NAMALWA (cell line): ENCODE measurements around the gene MUL1.

Experiments used
- DNase-seq: peaks from one replicate; pipeline ENCODE4 v3.0.0-alpha.2; 2015; ENCODE audit warnings: low spot score

The MUL1 gene

DNA sequence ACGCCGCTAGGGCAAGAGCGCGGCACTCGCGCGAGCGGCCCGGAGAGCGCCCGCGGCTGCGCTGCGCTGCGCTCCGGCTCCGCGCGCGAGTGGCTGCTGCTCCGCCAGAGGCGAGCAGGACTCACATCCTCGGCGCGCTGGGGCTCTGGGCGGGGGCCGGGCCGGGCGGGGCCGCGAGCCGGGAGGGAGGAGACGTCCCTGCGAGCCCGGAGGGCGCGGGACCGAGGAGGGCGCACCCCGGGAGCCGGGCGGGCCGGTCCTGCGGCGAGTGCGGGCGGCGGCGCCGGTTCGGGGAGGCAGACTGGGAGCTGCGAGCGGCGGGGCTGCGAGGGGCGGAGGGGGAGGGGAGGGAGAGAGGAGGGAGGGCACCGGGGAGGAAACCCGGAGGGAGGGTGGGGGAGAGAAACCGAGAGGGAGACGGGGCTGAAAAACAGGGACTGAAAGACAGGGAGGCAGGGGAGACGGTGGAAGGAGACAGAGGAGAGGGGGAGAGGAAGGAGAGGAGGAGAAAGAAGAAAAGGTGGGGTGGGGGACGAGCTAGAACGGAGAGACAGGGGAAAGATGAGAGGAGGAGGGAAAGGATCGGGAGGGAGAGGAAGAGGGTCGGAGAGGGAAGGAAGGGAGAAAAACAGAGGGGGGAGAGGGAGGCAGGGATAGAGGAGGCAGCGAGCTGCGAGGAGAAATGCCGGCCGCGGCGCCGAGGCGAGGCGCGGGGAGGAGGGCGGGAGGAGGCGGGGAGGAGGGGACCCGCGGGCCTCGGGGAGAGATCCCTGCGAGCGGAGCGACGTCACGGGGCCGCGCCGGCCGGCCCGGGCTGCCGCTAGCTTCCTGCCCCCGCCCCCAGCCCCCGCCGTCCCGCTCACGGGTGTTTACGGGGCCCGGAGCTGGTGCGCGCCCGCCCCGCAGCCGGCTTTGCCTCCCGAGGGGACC lies 22.2 kb downstream of the MUL1 start, which contains the start of gene CAMK2N1:
TSS of gene CAMK2N1 (minus strand) at position 684 of the 930 bp plus-strand sequence. CDS start 831 bp downstream, outside the sequence.
- DNase-seq = no peak

DNA sequence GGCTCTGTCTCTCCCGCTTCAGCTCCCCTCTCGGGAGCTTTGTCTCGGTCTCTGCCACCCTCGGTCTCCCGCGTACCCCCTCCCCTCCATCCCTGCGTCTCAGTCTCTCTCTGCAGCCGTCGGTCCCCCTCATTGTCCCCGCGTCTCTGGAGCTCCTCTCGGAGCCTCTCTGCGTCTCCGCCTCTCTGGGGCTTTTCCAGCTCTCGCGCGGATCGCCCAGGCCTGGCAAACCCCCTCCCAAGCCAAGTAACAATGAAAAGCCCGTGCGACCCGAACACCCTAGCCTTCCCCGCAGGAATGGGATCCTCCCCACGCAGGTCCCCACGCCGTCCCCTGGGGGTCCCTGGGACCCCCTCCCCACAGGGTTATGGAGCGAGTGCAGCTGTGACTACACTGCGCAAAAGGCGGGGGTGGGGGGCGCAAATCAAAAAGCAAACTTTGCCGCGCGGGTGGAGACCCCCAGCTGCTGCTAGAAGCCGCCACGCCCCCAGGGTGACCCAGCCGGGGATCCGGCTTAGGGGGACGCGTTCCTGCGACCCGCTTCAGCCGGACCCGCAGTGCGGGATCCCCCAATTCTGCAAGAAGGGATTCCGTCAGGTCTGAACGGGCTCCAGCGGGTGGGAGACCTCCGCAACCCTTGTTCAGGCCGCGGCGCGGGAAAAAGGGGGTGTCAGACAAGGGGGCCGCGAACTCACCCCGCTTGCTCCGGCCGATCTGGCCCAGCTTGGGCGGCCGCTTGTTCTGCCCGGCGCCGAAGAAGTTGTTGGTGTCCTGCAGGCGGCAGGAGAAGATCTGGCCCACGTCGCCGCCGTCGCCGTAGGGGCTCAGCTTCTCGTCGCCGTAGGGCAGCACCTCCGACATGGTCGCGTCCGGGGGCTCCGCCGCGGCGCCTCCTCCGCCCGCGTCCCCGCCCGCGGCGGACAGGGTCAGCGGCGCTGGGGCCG lies 23.2 kb downstream of the MUL1 start:
- no peak for DNase-seq

DNA sequence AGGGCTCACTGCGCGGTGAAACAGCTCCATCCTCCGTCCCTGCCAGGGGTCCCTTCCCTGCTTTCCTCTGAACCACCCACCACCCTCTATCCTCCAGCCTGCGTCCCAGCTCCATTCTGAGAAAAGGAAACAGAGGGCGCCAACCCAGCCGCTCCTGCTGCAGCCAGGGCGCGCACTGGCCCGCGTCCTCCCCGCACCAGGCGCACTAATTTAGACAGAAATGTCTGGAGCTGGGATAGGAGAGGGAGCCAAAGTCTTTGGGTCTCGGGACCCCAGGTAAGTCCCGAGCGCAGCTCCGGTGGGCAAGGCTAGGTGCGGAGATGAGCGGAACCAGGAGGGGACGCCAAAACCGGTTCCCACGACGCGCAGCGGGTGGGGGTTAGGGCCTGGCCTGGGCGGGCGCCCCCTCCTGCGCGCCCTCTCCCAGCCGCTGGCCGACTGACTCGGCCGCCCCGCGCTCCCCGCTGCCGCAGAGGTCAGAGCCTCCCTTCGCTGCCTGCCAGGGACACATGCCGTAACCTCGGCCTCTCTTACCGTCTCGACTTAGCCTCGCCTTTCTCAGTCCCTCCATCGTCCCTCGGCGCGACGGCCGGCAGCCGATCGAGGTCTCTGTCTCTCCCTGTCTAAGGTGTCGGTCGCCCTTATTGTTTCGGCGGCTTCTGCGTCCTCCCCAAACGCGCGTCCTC lies 24.0 kb downstream of the MUL1 start:
- DNase-seq = no peak

DNA sequence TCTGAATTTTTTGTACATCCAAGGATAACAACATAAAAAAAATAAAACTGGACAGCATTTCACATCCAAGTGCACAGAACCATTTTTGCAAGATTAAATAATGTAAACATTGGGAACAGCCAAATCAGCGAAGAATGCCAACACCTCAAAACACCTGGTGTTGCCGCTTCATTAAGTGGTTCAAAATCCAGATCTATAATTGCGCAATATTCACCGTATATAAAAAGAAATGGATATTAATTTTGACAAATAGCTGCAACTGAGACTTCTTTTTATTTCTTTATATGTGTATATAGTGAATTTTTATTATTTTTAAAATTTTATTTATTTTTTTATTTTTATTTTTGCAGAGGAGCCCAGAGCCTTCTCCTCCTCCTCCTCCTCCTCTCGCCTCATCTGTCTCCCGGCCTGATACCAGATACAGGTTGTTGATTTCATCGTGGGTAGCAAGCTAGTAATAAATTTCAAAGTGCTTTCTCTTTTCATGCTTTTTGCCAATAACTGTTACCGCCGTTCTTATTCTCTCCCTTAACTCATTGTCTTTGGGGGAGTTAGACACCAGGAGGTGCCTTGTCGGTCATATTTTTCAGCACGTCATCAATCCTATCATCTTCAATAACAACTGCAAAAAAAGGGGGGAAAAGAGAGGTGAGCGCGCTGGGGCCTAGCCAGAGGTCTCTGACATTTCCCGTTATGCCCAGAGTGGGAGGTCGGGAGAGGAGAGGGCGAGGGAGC lies 24.7 kb downstream of the MUL1 start:
- no peak for DNase-seq

DNA sequence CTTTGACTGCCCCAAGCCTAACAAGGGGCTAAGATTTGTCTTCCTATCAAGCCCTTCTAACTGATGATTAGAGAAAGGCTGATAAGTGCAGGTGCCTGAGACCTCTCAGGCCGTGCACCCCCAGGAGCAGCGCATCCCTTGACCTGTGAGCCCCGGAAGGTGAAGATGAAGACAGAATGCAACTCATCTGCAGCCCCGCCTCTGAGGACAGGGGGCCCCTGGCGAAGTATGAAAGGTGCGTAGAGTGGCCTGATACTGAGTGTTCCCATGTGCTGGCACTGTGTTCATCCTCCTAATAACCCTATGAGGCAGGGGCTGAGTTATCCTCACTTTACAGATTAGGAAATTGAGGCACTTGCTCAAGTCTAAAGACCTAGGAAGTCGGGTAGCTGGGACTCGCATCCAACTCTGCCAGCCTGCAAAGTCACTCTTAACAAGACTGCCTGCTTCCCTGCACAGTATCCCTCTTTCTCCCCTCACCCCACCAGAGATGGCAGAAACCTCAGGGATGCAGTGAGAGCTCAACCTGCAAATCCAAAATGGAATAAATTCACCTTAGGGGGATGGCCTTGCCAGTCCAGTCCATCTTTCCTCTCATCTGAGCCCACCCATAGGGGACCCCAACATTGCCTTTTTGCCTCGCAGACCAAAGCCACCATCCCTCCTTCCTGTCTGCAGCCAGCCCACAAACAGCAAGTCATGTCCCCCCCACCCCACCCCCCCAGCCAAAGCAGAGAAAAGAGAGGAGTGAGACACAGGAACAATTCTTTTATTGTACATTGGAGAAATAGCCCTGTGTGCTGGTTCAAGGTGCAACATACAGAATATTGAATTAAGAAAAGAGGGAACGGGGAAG lies 26.1 kb downstream of the MUL1 start:
- no peak for DNase-seq

DNA sequence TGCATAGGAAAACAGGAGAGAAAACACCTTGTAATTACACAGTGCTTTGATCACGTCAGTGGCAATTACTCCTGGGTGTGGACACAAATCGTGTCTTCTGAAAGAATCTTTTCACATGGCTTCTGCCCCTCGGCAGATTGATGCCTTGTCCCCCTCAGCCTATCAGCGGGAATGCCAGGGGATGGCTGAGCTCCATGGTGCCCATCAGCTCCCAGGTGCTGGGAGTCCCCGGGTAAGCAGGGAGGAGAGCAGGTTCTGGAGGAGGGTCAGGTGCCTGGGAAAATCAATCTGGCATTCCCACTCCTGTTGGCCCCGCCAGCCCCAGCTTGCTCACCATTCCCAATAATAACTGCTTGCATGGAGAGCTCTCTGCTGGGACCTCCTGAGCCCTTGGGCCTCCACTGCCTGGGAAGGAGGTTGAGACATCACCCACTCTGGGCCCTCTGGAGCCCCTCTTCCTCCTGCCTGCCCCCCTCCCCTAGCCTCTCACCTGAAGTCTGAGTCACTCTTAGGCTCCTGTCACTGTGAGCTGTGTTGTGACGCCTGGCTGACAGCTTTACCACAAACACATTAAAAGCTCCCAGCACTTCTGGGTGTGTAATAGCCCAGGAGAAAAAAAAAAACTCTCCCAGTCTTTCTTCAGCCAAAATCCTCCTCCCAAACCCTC lies 26.9 kb downstream of the MUL1 start:
- no peak for DNase-seq

DNA sequence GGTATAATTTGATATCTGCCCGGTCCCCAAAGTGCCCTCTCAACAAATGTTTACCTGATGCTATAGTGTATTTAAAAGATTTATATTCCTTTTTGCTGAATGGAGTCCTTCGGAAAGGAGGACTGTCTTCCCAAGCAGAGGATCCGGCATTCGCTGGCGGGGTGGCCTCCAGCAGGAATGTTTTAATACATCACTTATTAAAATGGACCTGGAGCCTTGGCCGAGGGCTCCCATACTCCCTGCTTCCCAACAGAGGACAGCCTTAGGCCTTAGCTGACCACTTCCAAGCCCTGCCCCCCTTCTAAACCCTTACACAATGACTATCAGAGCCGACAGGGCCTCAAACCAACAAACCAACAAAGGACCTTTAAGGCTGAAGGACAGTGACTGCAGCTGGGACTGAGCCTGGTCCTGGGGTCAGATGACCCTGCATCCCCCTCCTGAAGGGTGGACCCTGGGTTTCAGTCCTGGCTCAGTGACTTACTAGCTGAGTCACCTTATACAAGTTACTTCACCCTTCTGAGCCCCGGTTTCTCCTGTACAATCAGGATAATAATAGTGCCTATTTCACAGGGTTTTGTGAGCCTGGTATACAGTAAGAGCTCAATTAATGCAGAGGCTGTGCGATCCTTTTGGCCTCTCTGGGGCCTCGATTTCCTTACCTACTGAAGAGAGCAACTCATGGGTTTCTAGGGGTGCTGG lies 27.6 kb downstream of the MUL1 start:
- no peak for DNase-seq

DNA sequence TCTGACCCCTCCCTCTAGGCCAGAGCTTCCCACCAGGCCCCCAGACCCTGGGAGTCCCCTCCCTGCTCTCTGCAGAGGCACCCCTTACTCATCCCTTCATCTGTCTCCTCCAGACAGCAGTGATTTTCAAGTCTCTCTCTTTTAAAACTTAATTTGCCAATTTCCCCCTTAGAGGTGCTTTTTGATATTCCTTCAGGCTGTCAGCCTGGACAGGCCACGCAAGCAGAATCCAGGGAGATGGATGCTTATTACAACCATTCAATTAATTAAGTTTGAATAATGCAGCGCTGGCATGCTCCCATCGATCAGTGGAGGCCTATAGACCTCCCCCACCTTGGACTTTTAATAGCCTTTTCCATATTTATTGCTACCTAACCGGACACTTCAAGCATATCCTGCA lies 28.1 kb downstream of the MUL1 start:
- DNase-seq = no peak

DNA sequence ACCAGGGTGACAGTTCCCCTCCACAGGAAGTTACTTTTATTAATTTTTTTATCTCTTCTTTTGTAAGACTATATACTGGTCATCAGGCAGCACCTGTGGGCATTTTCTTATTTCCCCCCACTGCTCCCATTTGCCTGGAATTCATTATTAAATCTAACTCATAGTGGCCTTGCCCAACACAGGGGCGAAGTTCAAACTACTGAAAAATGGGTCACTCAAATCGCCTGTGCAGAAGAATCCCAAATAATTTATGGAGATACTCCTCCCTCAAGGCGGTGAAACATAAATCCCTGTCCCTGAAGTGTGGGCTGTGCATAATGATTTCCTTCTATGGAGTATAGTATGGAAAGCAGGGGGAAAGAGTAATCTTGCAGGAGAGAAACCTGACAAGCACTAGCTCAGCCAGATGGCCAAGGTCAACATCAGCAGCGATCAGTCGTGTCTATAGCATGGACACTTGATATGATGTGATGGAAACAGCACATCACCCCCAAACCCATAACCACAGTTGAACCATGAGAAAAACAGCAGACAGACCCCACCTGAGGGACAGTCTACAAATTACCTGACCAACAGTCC lies 29.8 kb downstream of the MUL1 start:
- DNase-seq = no peak

DNA sequence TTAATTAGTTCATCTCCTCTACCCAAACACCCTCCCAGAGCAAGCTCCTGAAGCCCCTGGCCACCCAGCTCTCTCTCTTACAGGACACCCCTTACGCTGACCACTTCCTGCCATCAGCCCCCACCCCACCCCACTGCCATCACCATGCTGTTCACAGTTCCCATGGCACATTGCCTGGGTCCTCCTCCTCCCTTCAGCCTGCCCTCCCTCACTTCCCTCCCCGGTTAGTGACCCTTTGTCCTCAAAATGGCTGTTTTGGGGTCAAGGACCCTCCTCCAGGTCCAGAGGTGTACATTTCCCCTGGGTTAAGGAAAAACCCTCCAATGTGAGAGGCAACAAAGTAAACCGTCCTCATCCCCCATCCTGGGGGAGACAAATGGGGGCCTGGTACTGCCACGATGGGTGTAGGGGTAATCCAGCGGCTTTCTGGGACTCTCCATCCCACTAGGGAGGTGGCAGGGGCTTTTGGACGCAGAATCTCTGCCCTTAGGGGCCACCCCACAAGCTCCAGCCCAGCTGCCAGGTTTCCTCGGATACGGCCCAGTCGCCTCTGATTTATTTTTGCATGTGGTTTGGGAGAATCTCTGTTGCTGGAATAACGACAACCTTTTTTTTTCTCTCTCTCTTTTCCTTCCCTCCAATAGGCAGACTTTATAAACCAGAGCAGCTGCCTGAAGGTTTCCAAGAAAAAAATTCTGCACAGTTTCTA lies 30.4 kb downstream of the MUL1 start:
- DNase-seq = no peak

DNA sequence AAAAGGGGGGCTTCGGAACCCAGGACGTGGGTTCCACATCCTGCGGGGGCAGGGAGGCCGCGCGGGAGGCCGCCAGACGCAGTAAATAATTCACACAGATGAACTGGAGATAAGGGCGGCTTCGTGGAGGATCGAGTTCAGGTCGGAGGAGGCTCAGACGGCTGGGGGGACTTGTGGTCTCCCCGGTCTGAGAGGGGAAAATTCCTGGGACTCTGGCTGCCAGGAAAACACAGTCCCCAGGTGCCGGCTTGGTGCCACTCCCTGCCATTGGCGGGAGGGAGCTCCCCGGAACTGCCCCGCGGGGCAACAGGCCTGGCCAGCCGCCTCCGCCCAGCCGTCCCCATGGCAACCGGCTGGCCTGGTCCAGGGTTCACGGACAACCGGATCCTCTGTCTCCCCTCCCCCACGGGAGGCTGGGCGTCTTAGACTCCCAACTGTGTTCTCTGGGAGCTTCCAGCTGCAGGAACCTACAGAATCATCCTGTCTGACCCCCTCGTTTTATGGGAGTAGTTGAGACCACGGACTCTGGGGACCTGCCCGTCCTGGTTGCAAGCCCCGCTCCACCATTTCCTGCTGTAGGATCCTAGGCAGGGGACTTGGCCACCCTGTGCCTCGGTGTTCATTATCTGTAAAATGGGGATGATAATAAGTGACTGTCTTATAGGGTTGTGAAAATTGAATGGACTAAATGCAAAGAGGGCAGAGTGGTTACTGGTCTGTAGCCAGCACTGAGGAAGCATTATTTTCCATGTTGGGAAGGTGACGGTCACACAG lies 31.5 kb downstream of the MUL1 start:
- DNase-seq = no peak

DNA sequence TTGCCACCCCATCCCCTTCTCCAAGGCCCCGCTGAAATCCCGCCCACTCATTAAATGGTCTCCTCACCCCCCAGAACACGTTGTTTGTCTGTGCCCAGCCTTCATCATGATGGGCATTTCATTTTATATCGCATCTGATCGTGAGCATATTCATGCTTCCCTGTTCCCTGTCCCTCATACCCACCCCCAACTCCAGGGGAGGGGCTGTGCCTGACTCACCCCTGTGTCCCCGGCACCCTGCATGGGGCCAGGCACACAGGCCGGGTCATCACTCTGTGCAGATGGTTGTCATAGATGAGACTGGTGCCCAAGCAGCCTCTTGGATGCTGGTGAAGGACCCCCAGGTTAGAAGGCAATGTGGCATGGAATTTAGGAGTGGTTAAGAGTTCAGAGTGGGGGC lies 33.0 kb downstream of the MUL1 start:
- DNase-seq = no peak

DNA sequence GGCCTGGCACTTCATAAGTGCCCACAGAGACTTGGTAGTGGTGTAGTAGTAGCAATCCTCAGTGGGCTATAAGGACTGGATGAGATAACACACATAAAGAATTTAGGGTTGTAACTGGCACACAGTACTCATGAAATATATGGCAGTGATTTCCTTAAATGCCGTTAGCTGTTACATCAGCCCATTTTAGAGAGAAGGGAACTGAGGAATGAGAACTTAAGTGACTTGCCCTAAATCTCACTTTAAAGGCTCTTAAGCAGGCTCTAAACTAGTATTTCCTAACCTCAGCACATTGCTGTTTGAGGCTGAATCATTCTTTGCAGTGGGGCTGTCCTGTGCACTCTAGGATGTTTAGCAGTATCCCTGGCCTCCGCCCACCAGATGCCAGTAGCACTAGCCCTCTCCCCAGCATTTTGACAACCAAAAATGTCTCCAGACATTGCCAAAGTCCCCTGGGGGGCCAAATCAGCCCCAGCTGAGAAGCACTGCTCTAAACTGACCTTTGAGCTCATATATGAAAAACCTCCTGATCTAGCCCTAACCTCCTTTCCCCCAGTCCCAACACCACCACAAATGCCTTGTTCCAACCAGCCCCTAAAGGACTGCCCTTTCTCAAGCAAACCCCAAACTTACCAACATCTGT lies 33.5 kb downstream of the MUL1 start:
- no peak for DNase-seq

DNA sequence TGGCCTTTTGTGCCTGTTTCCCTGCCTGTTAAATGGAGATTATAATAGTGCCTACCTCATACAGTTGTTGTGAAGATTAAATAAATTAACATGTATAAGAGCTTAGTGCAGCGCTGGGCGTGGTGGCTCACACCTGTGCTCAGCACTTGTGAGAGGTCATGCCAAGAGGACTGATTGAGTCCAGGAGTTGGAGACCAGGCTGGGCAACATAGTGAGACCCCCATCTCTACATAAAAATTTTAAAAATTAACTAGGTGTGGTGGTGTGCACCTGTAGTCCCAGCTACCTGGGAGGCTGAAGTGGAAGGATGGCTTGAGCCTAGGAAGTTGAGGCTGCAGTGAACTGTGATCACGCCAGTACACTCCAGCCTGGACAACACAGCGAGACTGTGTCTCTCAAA lies 34.1 kb downstream of the MUL1 start:
- no peak for DNase-seq

DNA sequence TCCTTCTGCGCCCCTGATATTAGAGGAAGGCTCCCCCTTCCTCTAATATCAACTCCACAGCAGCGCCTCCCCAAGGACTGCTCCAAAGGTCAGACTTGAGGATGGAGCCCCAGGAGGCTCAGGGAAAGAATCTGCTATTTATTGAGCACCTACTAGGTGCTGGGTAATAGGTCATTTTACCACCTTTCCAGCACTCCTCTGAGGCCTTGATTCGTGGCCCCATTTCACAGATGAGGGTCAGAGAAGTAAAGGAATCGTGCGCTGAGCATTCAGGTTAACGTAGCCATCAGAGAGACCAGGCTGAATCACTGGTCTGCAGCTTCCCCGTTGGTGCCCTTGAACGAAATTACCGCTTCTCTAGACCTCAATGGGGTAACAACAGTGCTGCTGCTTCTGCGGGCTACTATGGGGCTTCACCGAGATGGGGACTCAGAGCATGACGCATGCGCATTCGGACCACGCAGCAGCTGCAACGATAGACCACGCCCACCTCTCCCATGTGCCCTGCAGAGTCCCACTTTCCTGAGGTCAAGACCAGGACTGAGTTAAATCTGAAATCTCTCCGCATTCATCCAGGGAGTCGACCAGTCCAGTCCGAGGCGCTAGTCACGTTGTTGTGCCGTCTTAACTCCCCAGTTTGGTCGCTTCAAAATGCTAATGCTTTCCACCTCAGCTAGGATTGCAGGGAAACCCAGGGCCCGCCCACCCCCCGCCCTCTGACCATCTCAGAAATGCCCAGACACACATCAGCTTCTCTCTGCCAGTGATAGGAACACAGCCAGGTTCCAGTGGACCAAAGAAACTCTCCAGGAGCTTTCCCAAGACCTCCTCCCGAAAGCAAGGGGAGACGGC lies 34.9 kb downstream of the MUL1 start:
- DNase-seq = no peak

DNA sequence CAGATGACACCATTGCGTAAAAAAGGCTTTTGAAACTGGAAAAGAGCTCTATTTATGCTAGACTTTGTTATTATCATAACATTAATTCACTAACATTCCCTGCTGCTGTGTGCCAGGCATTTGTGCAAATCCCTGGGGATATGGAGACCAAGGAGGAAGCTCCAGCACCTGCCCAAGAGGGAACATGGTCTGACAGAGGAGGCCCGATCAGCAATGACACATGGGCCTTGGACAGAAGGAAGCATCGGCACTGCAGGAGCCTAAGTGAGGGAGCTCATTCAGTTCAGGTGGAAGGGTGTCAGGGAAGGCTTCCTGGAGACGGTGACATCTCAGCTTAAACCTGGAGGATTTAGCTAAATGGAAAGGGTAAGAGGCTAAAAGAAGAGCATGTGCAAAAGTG lies 35.8 kb downstream of the MUL1 start:
- DNase-seq = no peak
